Fibroblast of skin of left quadriceps (primary cell): ENCODE data around the gene DDAH2.
A peak's percentile ranks its signal among the peaks of the same experiment; 100 is the strongest.

Experiments used
- DNase-seq, 2 experiments: peaks; one replicate each; pipeline ENCODE4 v3.0.0-alpha.2; 2013; ENCODE audit warnings: low read depth in 2 of 2

Gene DDAH2

DNA sequence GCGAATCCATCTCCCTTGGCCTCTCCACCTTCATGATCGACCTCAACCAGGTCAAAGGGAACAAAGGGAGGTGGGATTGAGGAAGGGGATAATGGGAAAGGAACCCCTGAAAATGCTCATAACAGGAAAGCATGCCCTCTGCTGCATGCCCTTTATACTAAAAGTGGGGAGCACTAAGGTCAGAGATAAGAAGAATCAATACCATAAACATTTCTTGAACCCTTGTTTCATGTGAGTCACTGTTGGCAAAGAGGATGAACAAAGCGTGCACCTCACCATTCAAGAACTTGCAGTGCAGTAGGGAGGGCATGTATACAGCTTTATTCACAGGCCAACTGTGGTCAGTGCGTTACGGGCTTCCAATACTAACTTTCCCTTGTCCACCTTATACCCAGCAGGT is 31.7 kb upstream of the DDAH2 start:
- no peak for DNase-seq

DNA sequence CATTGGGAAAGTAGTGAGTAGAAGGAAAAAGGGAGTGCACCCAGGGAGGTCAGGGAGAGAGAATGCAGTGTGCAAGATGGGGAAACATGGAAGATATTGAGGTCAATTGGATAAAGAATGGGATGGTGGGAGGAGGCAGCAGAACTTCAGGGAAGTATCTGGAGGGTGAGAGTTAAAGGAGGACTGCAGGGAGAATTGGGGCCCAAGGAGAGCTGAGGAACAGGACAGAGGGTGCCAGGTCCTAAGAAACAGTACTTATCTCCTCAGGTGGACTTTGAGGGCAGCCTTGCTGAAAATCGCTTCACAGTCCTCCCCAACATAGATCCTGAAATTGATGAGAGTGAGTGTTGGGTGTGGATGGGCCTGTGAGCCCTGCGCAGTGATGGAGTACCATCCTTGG is 29.2 kb upstream of the DDAH2 start:
- no peak for DNase-seq

DNA sequence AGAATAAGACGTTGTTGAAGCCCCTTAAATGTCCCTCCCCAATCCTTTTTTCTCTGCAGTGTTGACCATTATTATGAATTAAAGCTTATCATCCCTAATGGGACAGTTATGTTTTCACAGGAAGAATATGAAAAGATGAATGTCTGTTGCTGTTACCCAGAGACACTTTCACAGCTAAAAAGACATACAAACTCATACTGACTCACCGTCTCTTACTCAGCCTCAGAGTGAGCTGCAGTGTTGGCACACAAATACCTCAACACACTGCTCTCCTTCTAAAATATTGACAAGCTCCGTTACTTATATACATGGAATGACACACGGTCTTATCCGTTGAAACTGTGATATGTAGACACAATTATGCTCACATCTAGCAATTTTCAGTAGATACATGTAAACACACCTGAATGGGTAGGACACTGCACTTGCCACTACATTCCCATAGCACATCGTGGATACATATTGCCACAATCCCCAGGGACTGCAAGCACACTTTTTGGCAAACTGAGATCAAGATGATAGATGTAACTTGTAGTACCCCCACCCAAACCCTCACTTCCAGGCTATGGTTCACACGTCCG is 23.7 kb upstream of the DDAH2 start:
- peak in 1 of 2 experiments; percentile 38 for DNase-seq

DNA sequence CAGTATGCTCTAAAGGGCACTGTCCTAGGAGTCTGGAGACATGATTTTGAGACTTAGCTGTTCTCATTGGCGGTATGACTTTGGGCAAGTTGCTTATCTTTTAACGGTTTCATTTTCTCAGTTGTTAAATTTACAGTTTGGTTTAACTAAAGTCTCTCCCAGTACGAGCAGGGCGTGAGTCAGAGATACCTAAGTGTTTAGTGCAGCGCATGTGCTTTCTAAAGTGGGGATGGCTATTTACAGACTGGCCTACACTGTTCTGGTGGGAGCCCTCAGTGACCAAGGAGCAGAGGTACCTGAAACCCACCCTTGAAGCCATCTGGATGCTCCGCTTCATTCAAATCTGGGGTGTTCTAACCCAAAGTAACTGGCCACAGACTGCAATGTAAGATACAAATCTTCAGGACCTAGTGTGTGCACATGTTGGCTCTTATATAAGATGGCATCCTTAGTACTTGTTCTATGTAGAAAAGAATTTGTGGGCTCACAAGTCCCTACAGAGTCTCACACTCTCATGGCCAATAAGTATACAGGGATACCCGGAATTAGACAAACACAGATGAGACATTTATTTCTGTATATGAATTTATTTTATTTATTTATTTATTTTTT is 21.4 kb upstream of the DDAH2 start:
- no peak for DNase-seq

DNA sequence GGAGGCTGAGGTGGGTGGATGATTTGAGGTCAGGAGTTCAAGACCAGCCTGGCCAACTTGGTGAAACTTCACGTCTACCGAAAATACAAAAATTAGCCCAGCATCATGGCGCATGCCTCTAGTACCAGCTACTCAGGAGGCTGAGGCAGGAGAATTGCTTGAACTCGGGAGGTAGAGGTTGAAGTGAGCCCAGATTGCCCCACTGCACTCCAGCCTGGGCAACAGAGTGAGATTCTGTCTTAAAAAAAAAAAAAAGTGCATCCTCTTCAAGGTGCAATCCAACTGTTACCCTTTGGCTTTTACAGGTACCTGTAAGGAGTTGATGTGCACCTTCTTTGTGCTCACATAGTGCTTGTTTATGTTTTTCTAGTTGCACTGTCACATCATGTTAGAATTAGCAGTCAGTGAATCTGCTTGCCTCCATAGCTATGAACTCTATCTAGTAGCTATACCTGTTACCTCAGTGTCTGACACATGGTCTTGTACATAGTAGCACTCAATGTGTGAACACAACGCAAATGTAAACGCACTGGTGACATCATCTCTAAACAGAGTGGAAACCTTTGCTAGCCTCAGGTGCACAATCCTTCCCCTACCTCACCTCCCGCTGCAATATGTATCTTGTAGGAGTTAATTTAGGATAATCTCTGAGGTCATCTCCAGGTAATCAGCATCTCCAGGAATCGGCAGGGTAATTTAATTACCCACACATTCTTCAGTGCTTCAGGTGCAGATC is 20.4 kb upstream of the DDAH2 start:
- DNase-seq = no peak

DNA sequence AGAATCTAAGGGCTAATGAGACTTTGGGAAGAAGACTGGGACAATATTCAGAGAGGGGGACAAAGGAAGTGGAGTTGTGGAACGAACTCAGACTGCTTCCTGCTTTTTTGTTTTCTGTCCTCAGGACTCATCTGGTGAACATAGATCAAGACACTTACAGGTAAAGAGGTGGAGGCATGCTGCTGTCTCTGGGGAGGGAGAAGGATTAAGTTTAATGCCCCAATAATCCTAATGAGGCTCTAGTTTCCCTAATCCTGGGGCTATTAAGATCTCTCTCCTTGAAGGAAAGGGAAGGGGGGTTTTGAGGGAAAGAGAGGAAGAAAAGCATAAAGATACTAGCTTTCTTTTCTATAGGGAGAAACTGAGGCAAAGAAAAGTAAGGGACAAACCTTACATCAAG is 15.3 kb upstream of the DDAH2 start:
- DNase-seq = no peak

DNA sequence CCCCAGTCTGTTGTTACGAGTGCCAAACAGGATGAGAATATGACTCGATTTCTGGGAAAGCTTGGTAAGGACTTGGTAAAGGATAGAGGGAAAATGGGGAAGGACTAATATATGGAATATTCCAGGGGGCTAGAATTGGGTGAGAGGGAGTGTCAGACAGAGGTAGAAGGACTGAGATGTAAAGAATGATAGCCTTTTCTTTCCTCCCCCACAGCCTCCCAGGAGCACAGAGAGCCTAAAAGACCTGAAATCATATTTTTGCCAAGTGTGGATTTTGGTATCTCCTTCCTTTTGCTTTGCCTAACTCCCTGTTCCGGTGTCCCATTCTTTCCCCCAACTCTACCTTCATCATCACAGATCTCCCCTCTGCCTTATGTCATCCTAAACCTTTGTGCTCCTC is 13.8 kb upstream of the DDAH2 start:
- DNase-seq = no peak

DNA sequence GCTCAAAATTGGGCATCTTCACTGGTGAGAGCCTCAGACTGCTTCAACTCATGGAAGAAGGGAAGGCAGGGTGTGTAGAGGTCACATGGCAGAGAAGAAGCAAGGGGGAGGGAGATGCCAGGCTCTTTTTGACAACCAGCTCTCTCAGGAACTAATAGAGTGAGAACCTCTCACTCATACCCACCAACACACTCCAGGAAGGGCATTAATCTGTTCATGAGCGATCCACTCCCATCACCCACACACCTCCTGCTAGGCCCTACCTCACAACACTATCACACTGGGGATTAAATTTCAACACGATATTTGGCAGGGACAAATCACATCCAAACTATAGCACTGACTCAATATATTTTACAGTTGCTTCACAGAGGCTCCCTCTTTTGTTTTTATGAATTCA is 12.7 kb upstream of the DDAH2 start:
- no peak for DNase-seq

DNA sequence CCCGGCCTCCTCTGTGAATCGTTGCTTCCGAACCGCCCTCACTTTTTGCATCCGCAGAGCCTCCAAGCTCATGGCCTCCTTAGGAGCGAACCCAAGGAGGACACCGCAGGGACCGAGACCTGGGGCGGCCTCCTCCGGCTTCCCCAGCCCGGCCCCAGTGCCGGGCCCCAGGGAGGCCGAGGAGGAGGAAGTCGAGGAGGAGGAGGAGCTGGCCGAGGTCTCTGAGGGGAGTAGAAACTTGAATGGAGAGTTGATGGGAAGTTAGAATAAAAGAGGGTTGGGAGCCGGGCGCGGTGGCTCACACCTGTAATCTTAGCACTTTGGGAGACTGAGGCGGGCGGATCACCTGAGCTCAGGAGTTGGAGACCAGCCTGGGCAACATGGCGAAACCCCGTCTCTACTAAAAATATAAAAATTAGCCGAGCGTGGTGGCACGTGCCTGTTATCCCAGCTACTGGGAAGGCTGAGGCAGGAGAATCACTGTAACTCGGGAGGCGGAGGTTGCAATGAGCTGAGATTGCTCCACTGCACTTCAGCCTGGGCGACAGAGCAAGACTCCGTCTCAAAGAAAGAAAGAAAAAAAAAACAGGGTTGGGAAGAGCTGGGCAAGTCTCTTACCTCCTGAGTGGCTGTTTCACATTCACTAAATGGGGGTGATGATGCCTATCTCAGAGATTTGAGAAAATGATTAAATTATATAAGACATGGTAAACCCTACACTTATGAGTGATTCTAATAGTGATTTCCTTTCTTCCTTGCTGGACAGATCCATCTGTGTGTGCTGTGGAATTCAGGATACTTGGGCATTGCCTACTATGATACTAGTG is 11.5 kb upstream of the DDAH2 start:
- no peak for DNase-seq

DNA sequence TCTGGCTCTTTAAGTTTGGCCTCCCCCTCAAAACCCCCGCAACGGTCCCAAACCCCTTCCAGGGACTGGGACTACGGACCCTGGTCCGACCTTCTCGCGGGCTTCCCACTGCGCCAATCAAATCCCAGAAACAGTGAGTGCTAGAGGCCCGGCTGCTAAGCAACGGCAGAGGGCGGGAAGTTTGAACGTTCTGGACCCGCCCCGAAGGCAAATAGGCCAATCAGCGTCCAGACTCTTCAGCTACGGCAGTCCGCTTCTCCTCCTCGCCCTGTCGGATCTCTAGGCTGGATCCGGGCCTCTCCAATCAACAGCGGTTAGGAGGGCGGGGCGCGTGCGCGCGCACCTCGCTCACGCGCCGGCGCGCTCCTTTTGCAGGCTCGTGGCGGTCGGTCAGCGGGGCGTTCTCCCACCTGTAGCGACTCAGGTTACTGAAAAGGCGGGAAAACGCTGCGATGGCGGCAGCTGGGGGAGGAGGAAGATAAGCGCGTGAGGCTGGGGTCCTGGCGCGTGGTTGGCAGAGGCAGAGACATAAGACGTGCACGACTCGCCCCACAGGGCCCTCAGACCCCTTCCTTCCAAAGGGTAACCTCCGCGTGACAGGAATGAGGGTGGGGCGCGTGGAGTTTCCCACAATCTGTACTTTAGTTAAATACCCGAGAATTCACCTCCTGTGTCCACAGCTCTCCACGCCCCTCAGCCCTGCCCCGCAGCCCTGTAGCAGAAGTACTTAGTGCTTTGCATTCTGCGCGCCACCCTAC is 10.7 kb upstream of the DDAH2 start, which contains the start of gene MSH5:
Gene MSH5, plus strand, starts transcription at position 367 of the 758 bp plus-strand sequence. CDS start 462 bp downstream, outside the sequence.
- DNase-seq = peak; percentile 98

DNA sequence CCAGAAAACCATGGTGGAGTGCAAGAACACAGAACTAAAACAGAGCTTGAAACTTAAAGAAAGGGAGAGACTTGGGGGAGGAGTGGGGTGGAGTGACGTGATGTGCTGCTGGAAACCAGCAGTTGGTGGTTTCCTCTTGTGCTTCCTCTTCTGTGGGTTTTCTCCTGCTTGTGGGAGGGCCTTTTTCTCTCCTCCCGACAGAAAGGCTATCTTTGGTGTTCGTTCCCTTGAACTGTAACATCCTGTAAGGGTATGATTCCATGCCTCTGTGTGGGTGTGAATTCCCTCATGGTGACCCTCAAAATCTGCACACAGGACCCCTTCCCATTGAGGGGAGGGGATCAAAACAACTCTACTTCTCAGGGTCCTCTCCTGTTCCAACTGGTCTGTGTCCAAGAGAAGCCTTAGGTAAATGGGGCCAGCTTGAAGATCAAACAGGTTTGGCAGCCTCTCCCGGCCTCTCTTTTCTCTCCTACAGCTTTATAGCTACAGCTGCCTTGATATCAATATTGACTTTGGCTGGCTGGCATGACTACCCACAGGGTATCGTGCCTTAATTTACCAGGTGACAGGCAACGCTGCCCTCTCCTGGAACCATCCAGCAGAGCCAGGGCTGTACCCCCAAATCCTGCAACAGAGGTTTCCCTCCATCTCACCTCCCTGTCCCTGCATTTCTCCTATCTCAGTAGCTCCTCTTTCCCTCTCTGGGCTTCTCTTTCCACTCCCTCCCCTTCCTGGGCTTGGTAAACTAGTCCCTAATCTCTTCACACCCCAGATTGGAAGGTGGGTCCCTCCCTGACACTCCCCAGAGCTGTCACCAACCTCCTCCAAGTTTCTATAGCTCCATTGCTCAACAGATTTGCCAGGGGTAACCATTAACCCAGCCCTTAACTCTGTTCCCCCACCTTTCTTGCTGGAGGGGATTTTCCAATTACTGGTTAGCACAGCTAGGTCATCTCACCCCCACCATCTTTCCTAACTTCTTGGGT is 9.2 kb upstream of the DDAH2 start:
- DNase-seq = peak; percentile 52

DNA sequence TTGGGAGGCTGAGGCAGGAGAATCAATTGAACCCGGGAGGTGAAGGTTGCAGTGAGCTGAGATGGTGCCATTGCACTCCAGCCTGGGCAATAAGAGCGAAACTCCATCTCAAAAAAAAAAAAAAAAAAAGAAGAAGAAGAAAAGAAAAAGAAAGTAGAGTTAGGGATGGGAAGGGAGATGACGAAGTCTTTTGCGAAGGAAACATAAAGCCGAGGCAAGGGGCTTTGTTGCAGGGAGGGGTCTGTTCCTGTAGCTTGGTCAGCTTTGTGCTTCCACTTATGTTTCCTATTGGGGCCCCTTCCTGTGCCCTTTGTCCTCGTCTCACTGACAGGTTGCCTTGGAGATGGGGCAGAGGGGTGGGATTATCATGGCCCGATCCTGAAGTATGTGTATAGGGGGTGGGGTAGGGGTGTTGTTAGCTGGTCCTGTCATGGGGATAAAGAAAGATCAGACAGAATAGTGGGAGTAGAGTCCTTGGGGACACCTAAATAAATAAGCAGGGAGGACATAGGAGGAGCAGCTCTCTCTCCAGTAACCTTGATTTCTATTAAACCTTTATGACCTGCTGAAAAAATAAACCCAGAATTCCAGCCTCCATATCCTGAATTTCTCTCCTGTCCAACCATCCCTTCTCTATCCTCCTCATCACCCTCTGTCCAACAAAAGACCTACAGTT is 8.4 kb upstream of the DDAH2 start:
- DNase-seq = no peak

DNA sequence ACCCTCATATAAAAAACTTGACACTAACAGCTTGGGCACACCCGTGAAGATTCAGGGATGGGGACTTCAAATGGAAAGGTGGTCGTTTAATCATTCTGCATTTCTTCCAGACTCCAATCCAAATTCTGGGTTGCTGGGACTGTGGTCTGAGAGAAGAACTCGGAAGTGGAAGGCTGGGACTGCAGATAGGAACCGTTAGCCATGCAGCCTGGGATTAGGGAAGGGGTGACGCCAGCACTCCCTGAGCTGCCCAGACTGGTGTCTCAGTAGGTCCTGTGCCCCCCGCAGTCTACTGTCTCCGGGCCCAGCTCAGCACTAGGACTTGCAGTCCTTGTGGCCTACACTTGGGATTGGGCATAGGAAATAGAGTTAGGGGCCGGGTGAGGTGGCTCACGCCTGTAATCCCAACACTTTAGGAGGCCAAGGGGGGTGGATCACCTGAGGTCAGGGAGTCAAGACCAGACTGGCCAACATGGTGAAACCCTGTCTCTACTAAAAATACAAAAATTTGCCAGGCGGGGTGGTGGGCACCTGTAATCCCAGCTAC is 7.7 kb upstream of the DDAH2 start:
- DNase-seq = no peak

DNA sequence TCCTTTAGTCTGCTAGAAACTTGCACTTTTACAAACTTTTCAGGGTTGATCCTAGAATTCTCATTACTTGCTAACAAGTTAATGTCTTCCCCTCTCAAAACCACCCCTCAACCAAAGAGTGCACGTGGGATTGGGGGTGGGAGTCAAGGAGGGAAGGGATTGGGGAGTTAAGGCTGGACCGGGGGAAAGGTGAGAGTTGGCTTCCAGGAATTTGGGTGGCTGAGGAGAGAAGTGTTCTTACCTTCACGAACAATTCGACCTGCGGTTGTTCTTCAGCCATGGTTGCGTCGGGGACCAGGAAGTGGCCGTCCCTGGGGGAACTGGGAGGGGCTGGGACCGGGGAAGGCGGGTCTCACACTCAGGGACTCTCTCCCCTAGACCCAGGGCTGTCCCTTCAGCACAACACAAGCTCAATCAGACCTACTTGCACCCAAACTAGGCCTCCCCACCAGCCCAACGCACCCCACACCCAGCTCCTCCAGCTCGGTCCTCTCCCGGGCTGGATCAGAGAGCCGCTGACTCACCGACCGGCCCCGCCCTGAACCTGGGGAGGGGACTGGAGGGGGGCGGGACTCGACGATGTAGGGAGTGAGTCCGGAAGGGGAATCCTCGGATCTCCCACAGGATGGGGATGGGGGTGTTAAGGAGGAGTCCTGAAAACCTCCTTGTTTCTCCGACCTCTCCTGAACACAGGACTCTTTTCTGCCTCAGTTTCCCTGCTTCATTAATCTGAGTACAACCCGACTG is 7.1 kb upstream of the DDAH2 start, which contains the start of gene CLIC1:
Gene CLIC1, minus strand, starts transcription at position 510 of the 747 bp plus-strand sequence. Its CDS starts 230 bp downstream, at position 280.
- peak; percentile 57 to 59 for DNase-seq

DNA sequence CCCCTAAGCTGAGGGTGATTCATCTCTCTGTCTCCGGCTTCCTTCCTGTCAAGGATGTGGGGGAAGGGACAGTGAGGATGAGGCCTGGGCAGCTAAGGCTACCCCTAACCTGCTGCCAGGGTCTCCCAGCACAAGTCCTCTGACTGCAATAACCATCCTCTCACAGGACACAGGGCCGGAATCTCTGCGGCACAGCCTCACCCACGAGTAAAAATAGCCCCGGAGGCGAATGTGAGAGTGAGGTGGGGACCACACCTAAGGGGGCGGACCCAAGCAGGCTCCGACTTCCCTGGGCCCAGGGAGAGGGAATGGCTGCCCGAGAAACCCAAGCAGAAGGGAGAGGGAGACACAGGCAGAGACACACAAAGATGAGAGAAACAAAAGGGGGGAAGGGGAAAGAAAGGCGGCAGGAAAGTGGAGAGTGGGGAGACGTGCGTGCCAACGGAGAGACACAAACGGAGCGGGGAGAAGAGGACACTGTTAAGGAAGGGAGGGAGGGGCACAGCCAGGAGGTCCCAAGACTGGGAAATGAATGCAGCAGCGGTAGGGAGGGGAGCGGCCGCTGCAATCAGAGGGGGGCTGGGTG is 5.8 kb upstream of the DDAH2 start:
- DNase-seq = peak in 1 of 2 experiments; percentile 30

DNA sequence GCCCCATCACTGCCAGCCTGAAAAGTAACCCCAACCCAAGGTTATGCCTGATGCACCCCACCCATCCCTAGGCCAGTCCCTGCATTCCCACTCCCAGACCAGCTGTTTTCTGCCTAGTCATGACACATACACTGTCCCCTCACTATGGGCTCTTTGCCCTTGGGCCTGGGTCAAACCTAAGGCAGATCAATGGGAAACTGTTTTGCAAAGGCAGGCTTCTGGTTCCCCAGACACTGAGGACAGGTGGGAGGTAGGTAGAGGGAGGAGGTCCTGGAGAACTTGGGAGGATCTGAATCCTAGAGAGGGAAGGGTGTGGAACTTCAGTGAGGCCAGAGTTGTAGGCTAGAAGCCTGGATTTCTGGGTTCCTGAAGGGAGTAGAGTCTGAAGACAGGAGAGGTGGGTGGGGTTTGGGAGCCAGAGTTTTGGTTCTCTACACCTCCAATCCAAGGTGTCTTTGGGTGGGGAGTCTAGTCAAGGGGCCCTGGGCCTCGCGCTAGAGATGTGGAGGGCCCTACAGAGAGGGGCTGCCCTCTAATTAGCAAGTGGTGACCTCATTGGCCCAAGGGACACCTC is 5.2 kb upstream of the DDAH2 start:
- no peak for DNase-seq

DNA sequence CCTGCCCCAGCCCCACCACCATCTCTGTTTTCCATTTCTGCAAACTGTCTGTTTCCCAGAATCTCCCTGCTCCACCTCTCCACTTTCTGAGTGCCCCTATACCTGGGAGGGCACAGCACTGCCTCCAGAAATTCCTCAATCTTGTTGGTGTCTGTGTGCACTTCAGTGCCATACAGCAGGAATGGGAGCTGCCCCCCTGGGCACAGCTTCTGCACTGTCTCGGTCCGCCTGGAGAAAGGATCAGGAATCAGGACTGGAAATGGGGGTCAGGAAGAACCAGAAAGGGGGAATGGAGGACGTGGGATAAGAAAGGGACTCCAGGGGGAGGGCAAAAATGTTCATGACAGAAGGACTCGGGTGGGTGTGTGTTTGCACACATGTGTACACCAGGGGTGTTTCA is 4.6 kb upstream of the DDAH2 start:
- no peak for DNase-seq

DNA sequence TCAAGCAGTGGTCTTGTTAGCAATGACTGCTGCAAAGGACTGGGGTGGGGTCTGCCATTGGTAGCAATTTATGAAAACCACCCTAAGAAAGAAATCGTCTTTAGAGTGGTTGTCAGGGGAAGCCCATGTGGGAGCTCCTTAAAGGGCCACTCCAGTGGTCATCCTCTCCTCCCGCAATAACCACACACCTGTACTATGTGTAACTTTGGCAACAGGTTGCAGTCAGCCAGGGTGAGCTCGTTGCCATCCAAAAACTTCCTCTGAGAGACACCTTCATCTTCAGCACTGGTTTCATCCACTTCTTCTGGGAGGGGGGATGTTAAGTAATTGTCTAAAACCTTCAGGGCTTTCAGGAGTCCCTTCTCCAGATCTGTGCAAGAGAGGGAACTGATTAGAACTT is 2.9 kb upstream of the DDAH2 start:
- no peak for DNase-seq
